GM23338 (cell line): ENCODE measurements around the gene TMEM250. TPM values are rescaled to one million over a fixed set of nuclear protein-coding genes. Genes with fewer than 3 reads are reported as not detected.
A peak's percentile ranks its signal among the peaks of the same experiment; 100 is the strongest.

Source experiments
- ATAC-seq: fragments of 200-7000 bp; cut with Tn5 transposase; 3 replicates; pipeline ENCODE4 v1.9.1; 2020
- DNase-seq: peaks from one replicate; pipeline ENCODE4 v3.0.0-alpha.2; 2015; ENCODE audit warnings: low spot score
- H2AFZ ChIP-seq: fragments of 200-600 bp; sonication (generic); 2 replicates; pipeline ENCODE4 v1.8.0; 2016; ENCODE audit warnings: antibody characterized with exemption, mild to moderate bottlenecking, moderate library complexity
- H3F3A ChIP-seq: fragments of 200-600 bp; sonication (generic); replicated peaks from 2 replicates; pipeline ENCODE4 v1.8.0; 2017; ENCODE audit warnings: antibody characterized with exemption, mixed run types, low read depth
- H3K27ac ChIP-seq: fragments of 200-600 bp; sonication (generic); 2 replicates; pipeline ENCODE4 v1.6.1; 2016; ENCODE audit warnings: low read depth
- H3K27me3 ChIP-seq: fragments of 200-600 bp; sonication (generic); 2 replicates; pipeline ENCODE4 v1.8.0; 2016; ENCODE audit warnings: mild to moderate bottlenecking, mixed run types, moderate library complexity; ENCODE audit not compliant: insufficient read depth
- H3K36me3 ChIP-seq: fragments of 200-600 bp; sonication (generic); 2 replicates; pipeline ENCODE4 v1.8.0; 2016; ENCODE audit warnings: mild to moderate bottlenecking; ENCODE audit not compliant: insufficient read depth
- H3K4me1 ChIP-seq: fragments of 200-600 bp; sonication (generic); 2 replicates; pipeline ENCODE4 v1.8.0; 2016; ENCODE audit warnings: mild to moderate bottlenecking, moderate library complexity; ENCODE audit not compliant: insufficient read depth
- H3K4me2 ChIP-seq: fragments of 200-600 bp; sonication (generic); 2 replicates; pipeline ENCODE4 v1.7.1; 2017; ENCODE audit warnings: mixed run types
- H3K4me3 ChIP-seq: fragments of 200-600 bp; sonication (generic); 2 replicates; pipeline ENCODE4 v1.6.1; 2016; ENCODE audit warnings: mixed run types
- H3K79me2 ChIP-seq: fragments of 200-600 bp; sonication (generic); replicated peaks from 2 replicates; pipeline ENCODE4 v1.8.0; 2017; ENCODE audit warnings: mild to moderate bottlenecking; ENCODE audit not compliant: insufficient read depth
- H3K9me2 ChIP-seq: fragments of 200-600 bp; sonication (generic); 2 replicates; pipeline ENCODE4 v1.8.0; 2017; ENCODE audit not compliant: insufficient read depth
- H4K20me1 ChIP-seq: fragments of 200-600 bp; sonication (generic); replicated peaks from 2 replicates; pipeline ENCODE4 v1.8.0; 2017; ENCODE audit warnings: mild to moderate bottlenecking; ENCODE audit not compliant: insufficient read depth
- H3K27ac Mint-ChIP-seq: 2 replicates; pipeline ENCODE4 v1.8.0; 2020; ENCODE audit warnings: inconsistent platforms, mild to moderate bottlenecking, moderate library complexity, mixed read lengths
- H3K27me3 Mint-ChIP-seq: 3 replicates; pipeline ENCODE4 v1.8.0; 2022; ENCODE audit warnings: low read depth, mild to moderate bottlenecking, moderate library complexity, mixed read lengths, inconsistent platforms; ENCODE audit not compliant: insufficient read depth, poor library complexity
- H3K36me3 Mint-ChIP-seq: 3 replicates; pipeline ENCODE4 v1.8.0; 2021; ENCODE audit warnings: low read depth, mild to moderate bottlenecking, inconsistent platforms, moderate library complexity, mixed read lengths
- H3K4me1 Mint-ChIP-seq: 3 replicates; pipeline ENCODE4 v1.8.0; 2020; ENCODE audit warnings: mild to moderate bottlenecking, inconsistent platforms, mixed read lengths
- H3K4me3 Mint-ChIP-seq: 3 replicates; pipeline ENCODE4 v1.8.0; 2021; ENCODE audit warnings: moderate library complexity, mild to moderate bottlenecking, inconsistent platforms, mixed read lengths
- H3K9me3 Mint-ChIP-seq: 3 replicates; pipeline ENCODE4 v1.8.0; 2020; ENCODE audit warnings: moderate library complexity, mild to moderate bottlenecking, inconsistent platforms, mixed read lengths
- CREB1 ChIP-seq: fragments of 250-450 bp; sonication (Bioruptor Pico); IDR thresholded peaks from 2 replicates; pipeline ENCODE4 v1.5.0; 2020; ENCODE audit warnings: low read depth, mild to moderate bottlenecking, moderate library complexity
- CTCF ChIP-seq, 2 experiments: fragments of 200-600 bp in 1 of 2; sonication (generic) in 1 of 2; conservative IDR thresholded peaks; 2 replicates each; pipeline versions ENCODE4 v1.5.1 to v1.6.1; 2016 to 2017; ENCODE audit warnings: antibody characterized with exemption in 2 of 2, low read depth in 2 of 2, mild to moderate bottlenecking in 2 of 2, moderate library complexity in 1 of 2
- ETS1 ChIP-seq: IDR thresholded peaks from 2 replicates; pipeline ENCODE4 v1.6.1; 2016; ENCODE audit warnings: antibody characterized with exemption
- EZH2 ChIP-seq: fragments of 200-600 bp; sonication (generic); IDR thresholded peaks from one replicate; pipeline ENCODE4 v1.8.0; 2017; ENCODE audit warnings: antibody characterized with exemption, mild to moderate bottlenecking, low read depth; ENCODE audit not compliant: unreplicated experiment
- EZH2phosphoT487 ChIP-seq: fragments of 200-600 bp; sonication (generic); IDR thresholded peaks from one replicate; pipeline ENCODE4 v1.8.1; 2018; ENCODE audit warnings: antibody characterized with exemption; ENCODE audit not compliant: unreplicated experiment
- JUNB ChIP-seq: IDR thresholded peaks from one replicate; pipeline ENCODE4 v1.6.1; 2016; ENCODE audit warnings: antibody characterized with exemption; ENCODE audit not compliant: unreplicated experiment
- NANOG ChIP-seq: IDR thresholded peaks from 2 replicates; pipeline ENCODE4 v1.6.1; 2016; ENCODE audit warnings: antibody characterized with exemption, borderline replicate concordance
- POLR2AphosphoS5 ChIP-seq: IDR thresholded peaks from 2 replicates; pipeline ENCODE4 v1.6.1; 2016; ENCODE audit warnings: antibody characterized with exemption, low read depth
- REST ChIP-seq: IDR thresholded peaks from one replicate; pipeline ENCODE4 v1.6.1; 2018; ENCODE audit warnings: antibody characterized with exemption; ENCODE audit not compliant: unreplicated experiment
- STAT1 ChIP-seq: IDR thresholded peaks from one replicate; pipeline ENCODE4 v1.6.1; 2016; ENCODE audit warnings: antibody characterized with exemption; ENCODE audit not compliant: unreplicated experiment
- ZNF114 ChIP-seq: fragments of 250-450 bp; sonication (Bioruptor Pico); IDR thresholded peaks from 2 replicates; pipeline ENCODE4 v1.5.0; 2020; ENCODE audit warnings: mild to moderate bottlenecking, moderate library complexity
- ZNF331 ChIP-seq: fragments of 250-450 bp; sonication (Bioruptor Pico); IDR thresholded peaks from 2 replicates; pipeline ENCODE4 v1.5.0; 2020; ENCODE audit warnings: low read depth, mild to moderate bottlenecking, moderate library complexity
- ZNF462 ChIP-seq: fragments of 250-450 bp; sonication (Bioruptor Pico); IDR thresholded peaks from 2 replicates; pipeline ENCODE4 v1.5.0; 2020; ENCODE audit warnings: mild to moderate bottlenecking, moderate library complexity
- polyA plus RNA-seq: library from polyadenylated mRNA; unstranded; fragments of >200 nt; fragmentation: Nextera tagmentation; extraction: Ambion mirVana; gene quantifications from 2 replicates; pipeline ENCODE4 v1.2.1, GENCODE V29; 2016
- total RNA-seq: library from RNA; depleted of rRNA; stranded (reverse); fragments of >200 nt; shearing (Covaris generic); gene quantifications from 2 replicates; pipeline ENCODE4 v1.2.3, GENCODE V29; 2014

TMEM250 gene
- total and polyA plus RNA-seq, 2 experiments from 2014 or later = 12.2 to 39.2 TPM

GRCh38 chr9:136142414-136142796, 23.7 kb upstream of the TMEM250 start:
- H3K4me3 Mint-ChIP-seq = no peak overlapping the region; the same call in 2 of the 3 replicates
- DNase-seq (peak; percentile 61), ATAC-seq (peak; percentile 59)
- Histone ChIP-seq H3K36me3 (no peaks in the 10 kb centered on the region), H3K27ac (no peak overlapping the region), H3K79me2 (no peaks in the 10 kb centered on the region), H3K9me2 (no peaks in the 10 kb centered on the region), H3K4me1 (peaks cover 15% of the 10 kb centered on the region), H3K4me2 (peak overlapping the region; percentile 72), H3F3A (no peaks in the 10 kb centered on the region), H3K4me3 (0 out of 2 replicates have a peak overlapping the region, but pooled peaks have one; percentile 18), H4K20me1 (no peaks in the 10 kb centered on the region), H3K27me3 (no peaks in the 10 kb centered on the region), H2AFZ (peak overlapping the region; percentile 76)
- no peaks in the 10 kb centered on the region for H3K36me3 Mint-ChIP-seq
- H3K9me3 Mint-ChIP-seq = no peaks in the 10 kb centered on the region; the same call in 2 of the 3 replicates
- H3K4me1 Mint-ChIP-seq = peaks cover 12% of the 10 kb centered on the region
- peaks cover 6% of the 10 kb centered on the region for H3K27me3 Mint-ChIP-seq
- H3K27ac Mint-ChIP-seq = no peak overlapping the region
- TF ChIP-seq ZNF114 (CRISPR knock-in tag) = no peak
- no peak for TF ChIP-seq NANOG
- no peak for TF ChIP-seq EZH2
- TF ChIP-seq STAT1 = no peak
- TF ChIP-seq ZNF331 (CRISPR knock-in tag) = no peak
- TF ChIP-seq REST = no peak
- no peak for TF ChIP-seq EZH2phosphoT487
- TF ChIP-seq ZNF462 = no peak
- TF ChIP-seq ETS1 = no peak
- no peak for TF ChIP-seq JUNB
- TF ChIP-seq CREB1 (CRISPR knock-in tag) = no peak
- no peak for TF ChIP-seq POLR2AphosphoS5
- no peak for TF ChIP-seq CTCF (conservative IDR thresholded peaks at IDR 0.05; ENCODE audit: low read depth in 2 of 2)
